Measurements from ENCODE around the gene MSLN.
"Not testable (repeated sequence)": the region's sequence is repeated elsewhere in the genome, so short reads cannot be mapped to it uniquely, and the experiment has no call there.

The MSLN gene

GRCh38 chr16:760545-761343 is at the start of gene MSLN:
Gene MSLN (plus strand): TSS chr16:760734. CDS start chr16:762681, 1,947 bp downstream.
- H3K4me3 ChIP-seq (ENCODE audit: low read depth, low read length), result no peak within 1 kb of the TSS
- TF ChIP-seq, protein P1, sequence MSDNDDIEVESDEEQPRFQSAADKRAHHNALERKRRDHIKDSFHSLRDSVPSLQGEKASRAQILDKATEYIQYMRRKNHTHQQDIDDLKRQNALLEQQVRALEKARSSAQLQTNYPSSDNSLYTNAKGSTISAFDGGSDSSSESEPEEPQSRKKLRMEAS (IDR thresholded peaks at IDR 0.05; ENCODE audit: low read depth, low read length), result no peak
- no peak for TF ChIP-seq MYC (IDR thresholded peaks at IDR 0.05; ENCODE audit: low read depth, low read length)
- no peak for TF ChIP-seq POLR2A (IDR thresholded peaks at IDR 0.05; ENCODE audit: extremely low read depth, insufficient read length)
- TF ChIP-seq, protein P2, sequence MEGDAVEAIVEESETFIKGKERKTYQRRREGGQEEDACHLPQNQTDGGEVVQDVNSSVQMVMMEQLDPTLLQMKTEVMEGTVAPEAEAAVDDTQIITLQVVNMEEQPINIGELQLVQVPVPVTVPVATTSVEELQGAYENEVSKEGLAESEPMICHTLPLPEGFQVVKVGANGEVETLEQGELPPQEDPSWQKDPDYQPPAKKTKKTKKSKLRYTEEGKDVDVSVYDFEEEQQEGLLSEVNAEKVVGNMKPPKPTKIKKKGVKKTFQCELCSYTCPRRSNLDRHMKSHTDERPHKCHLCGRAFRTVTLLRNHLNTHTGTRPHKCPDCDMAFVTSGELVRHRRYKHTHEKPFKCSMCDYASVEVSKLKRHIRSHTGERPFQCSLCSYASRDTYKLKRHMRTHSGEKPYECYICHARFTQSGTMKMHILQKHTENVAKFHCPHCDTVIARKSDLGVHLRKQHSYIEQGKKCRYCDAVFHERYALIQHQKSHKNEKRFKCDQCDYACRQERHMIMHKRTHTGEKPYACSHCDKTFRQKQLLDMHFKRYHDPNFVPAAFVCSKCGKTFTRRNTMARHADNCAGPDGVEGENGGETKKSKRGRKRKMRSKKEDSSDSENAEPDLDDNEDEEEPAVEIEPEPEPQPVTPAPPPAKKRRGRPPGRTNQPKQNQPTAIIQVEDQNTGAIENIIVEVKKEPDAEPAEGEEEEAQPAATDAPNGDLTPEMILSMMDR (IDR thresholded peaks at IDR 0.05; ENCODE audit: low read depth, low read length), result no peak
- no peak for DNase-seq (ENCODE audit: low read depth)

GRCh38 chr16:711084-711483 is 49.5 kb upstream of the MSLN start:
- TF ChIP-seq MYC (IDR thresholded peaks at IDR 0.05; ENCODE audit: low read depth, low read length) (no peak), POLR2A (IDR thresholded peaks at IDR 0.05; ENCODE audit: extremely low read depth, insufficient read length) (no peak)
- TF ChIP-seq, protein P2 (IDR thresholded peaks at IDR 0.05; ENCODE audit: low read depth, low read length), result no peak
- TF ChIP-seq, protein P1 (IDR thresholded peaks at IDR 0.05; ENCODE audit: low read depth, low read length), result no peak
- no peak overlapping the region for H3K4me3 ChIP-seq (ENCODE audit: low read depth, low read length)
- no peak for DNase-seq (ENCODE audit: low read depth)

DNA sequence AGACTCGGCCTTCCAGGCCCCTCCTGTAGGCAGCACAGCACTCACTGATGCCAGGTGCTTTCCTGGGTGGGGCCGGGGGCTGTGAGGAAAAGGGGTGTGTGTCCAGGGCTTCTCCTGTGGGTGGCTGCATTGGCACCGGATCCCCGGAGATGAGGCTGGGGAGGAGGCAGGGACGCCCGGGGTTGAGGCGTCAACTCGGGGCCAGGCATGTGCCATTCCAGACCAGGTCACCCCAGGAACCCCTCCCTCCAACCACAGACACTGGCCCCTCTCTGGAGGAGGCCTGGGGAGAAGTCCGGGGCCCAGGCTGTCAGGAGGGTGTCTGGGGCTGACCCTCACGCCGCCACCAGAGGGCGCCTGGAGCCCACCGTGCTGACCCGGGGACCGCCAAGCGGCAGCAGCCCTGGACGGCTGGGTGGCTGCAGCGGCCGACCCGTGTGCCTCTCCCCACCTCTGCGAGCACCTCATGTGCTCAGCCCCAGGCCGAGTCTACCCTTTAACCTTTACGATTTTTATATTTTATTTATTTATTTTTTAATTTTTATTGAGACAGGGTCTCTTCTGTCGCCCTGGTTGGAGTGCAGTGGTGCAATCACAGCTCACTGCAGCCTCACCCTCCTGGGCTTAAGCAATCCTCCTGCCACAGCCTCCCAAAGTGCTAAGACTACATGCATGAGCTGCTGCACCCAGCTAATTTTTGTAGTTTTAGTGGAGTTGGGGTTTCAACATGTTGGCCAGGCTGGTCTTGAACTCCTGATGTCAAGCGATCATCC is 48.8 kb upstream of the MSLN start:
- no peak for TF ChIP-seq MYC (IDR thresholded peaks at IDR 0.05; ENCODE audit: low read depth, low read length)
- TF ChIP-seq, protein P2 (IDR thresholded peaks at IDR 0.05; ENCODE audit: low read depth, low read length), result peak; percentile 58
- TF ChIP-seq POLR2A (IDR thresholded peaks at IDR 0.05; ENCODE audit: extremely low read depth, insufficient read length), result no peak
- TF ChIP-seq, protein P1 (IDR thresholded peaks at IDR 0.05; ENCODE audit: low read depth, low read length), result peak; percentile 36; the same call in 1 of the 2 replicates
- no peak overlapping the region for H3K4me3 ChIP-seq (ENCODE audit: low read depth, low read length)
- DNase-seq (ENCODE audit: low read depth), result peak; percentile 69

GRCh38 chr16:712740-713250 is 47.7 kb upstream of the MSLN start:
- TF ChIP-seq, protein P2 (IDR thresholded peaks at IDR 0.05; ENCODE audit: low read depth, low read length), result peak; percentile 15
- DNase-seq (ENCODE audit: low read depth), result peak; percentile 56
- H3K4me3 ChIP-seq (ENCODE audit: low read depth, low read length), result not testable (repeated sequence)

- H3K4me3 ChIP-seq (ENCODE audit: low read depth, low read length), result no peak overlapping the region
- no peak for DNase-seq (ENCODE audit: low read depth)
- TF ChIP-seq, protein P2 (IDR thresholded peaks at IDR 0.05; ENCODE audit: low read depth, low read length), result no peak
- TF ChIP-seq POLR2A (IDR thresholded peaks at IDR 0.05; ENCODE audit: extremely low read depth, insufficient read length) (no peak), MYC (IDR thresholded peaks at IDR 0.05; ENCODE audit: low read depth, low read length) (no peak)
- TF ChIP-seq, protein P1 (IDR thresholded peaks at IDR 0.05; ENCODE audit: low read depth, low read length), result no peak
Observed at GRCh38 chr16:714079-714478, 46.5 kb upstream of the MSLN start.

Measured in NB4 (cell line).